ENCODE measurements around the gene MARK3. TPM values are rescaled to one million over a fixed set of nuclear protein-coding genes. Genes with fewer than 3 reads are reported as not detected.

The MARK3 gene
- total RNA-seq, 1 experiment from 2014 or later = 78.0 TPM

DNA sequence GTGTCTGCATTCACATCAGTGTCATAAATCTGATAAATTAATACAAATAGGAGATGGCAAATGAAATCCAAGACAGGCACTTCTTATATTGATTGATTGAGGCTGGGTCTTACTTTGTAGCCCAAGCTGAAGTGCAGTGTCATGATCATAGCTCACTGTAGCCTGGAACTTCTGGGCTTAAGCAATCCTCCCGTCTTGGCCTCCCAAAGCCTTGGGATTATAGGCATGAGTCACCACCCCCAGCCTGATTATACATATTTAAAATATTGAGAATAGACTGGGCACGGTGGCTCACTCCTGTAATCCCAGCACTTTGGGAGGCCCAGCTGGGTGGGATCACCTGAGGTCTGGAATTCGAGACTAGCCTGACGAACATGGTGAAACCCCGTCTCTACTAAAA, 51.3 kb downstream of the MARK3 start:
- ChIA-PET CTCF (no interaction called here), POLR2A (no interaction called here)
- H3K27me3 Mint-ChIP-seq (ENCODE audit: insufficient read depth, unreplicated experiment) = no peaks in the 10 kb centered on the region
- no TSS peak for BruUV-seq (replicated peaks)
- H3K4me3 ChIP-seq (ENCODE audit: low read depth, low read length) = no peak overlapping the region
- TF ChIP-seq, protein P1, sequence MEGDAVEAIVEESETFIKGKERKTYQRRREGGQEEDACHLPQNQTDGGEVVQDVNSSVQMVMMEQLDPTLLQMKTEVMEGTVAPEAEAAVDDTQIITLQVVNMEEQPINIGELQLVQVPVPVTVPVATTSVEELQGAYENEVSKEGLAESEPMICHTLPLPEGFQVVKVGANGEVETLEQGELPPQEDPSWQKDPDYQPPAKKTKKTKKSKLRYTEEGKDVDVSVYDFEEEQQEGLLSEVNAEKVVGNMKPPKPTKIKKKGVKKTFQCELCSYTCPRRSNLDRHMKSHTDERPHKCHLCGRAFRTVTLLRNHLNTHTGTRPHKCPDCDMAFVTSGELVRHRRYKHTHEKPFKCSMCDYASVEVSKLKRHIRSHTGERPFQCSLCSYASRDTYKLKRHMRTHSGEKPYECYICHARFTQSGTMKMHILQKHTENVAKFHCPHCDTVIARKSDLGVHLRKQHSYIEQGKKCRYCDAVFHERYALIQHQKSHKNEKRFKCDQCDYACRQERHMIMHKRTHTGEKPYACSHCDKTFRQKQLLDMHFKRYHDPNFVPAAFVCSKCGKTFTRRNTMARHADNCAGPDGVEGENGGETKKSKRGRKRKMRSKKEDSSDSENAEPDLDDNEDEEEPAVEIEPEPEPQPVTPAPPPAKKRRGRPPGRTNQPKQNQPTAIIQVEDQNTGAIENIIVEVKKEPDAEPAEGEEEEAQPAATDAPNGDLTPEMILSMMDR (IDR thresholded peaks at IDR 0.05; ENCODE audit: insufficient read depth in 1 of 2, low read depth in 1 of 2, low read length in 1 of 2, severe bottlenecking in 1 of 2, unreplicated experiment in 1 of 2) = no peak
- H3K27me3 ChIP-seq (replicated peaks; ENCODE audit: control insufficient read depth, insufficient read depth, low read length) = no peaks in the 10 kb centered on the region
- DNase-seq = no peak
- no peaks in the 10 kb centered on the region for H3K4me1 Mint-ChIP-seq (ENCODE audit: low read depth, unreplicated experiment)
- no peaks in the 10 kb centered on the region for H3K9me3 ChIP-seq
- intact Hi-C loops (cut with micrococcal nuclease; ENCODE audit: unreplicated experiment) = no loop called here
- no peaks in the 10 kb centered on the region for H3K9me3 Mint-ChIP-seq (ENCODE audit: unreplicated experiment)
- H3K4me1 ChIP-seq = no peaks in the 10 kb centered on the region
- H3K4me3 Mint-ChIP-seq (ENCODE audit: unreplicated experiment) = no peak overlapping the region
- H3K36me3 Mint-ChIP-seq (ENCODE audit: insufficient read depth, unreplicated experiment) = peaks cover 21% of the 10 kb centered on the region
- no peak overlapping the region for H3K27ac Mint-ChIP-seq (ENCODE audit: unreplicated experiment)
- H3K36me3 ChIP-seq (ENCODE audit: control insufficient read depth, insufficient read depth, low read length) = no peaks in the 10 kb centered on the region

DNA sequence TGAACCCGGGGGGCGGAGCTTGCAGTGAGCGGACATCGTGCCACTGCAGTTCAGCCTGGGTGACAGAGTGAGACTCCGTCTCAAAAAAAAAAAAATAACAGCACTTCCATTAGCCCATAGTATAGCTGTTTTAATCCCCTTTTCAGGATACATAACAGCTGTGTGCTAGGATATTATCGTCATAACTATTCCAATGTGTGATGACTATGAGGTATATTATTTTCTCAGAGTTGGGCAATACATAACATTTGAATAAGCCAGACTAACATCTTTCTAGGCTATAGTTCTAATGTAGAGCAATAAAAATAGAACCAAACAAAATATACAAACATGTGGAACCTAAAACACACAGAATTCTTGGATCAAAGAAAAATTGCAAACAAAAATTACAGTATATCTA, 57.1 kb downstream of the MARK3 start:
- H3K36me3 Mint-ChIP-seq (ENCODE audit: insufficient read depth, unreplicated experiment) = peaks cover 40% of the 10 kb centered on the region
- TF ChIP-seq, protein P1 (IDR thresholded peaks at IDR 0.05; ENCODE audit: insufficient read depth in 1 of 2, low read depth in 1 of 2, low read length in 1 of 2, severe bottlenecking in 1 of 2, unreplicated experiment in 1 of 2) = no peak
- ChIA-PET CTCF (interaction anchor here (0.6 kb wide), 1 partner anchor 9 kb away, joined by 3 read pairs; no protein-coding TSS in a partner anchor), POLR2A (no interaction called here)
- no TSS peak for BruUV-seq (replicated peaks)
- no peak overlapping the region for H3K4me3 Mint-ChIP-seq (ENCODE audit: unreplicated experiment)
- H3K4me1 ChIP-seq = peaks cover 9% of the 10 kb centered on the region
- no peaks in the 10 kb centered on the region for H3K27me3 ChIP-seq (replicated peaks; ENCODE audit: control insufficient read depth, insufficient read depth, low read length)
- H3K27ac Mint-ChIP-seq (ENCODE audit: unreplicated experiment) = no peak overlapping the region
- H3K9me3 Mint-ChIP-seq (ENCODE audit: unreplicated experiment) = no peaks in the 10 kb centered on the region
- peaks cover 24% of the 10 kb centered on the region for H3K4me1 Mint-ChIP-seq (ENCODE audit: low read depth, unreplicated experiment)
- H3K27me3 Mint-ChIP-seq (ENCODE audit: insufficient read depth, unreplicated experiment) = no peaks in the 10 kb centered on the region
- no peak for DNase-seq
- H3K36me3 ChIP-seq (ENCODE audit: control insufficient read depth, insufficient read depth, low read length) = no peaks in the 10 kb centered on the region
- H3K4me3 ChIP-seq (ENCODE audit: low read depth, low read length) = no peak overlapping the region
- intact Hi-C loops (cut with micrococcal nuclease; ENCODE audit: unreplicated experiment) = no loop called here
- H3K9me3 ChIP-seq = no peaks in the 10 kb centered on the region

DNA sequence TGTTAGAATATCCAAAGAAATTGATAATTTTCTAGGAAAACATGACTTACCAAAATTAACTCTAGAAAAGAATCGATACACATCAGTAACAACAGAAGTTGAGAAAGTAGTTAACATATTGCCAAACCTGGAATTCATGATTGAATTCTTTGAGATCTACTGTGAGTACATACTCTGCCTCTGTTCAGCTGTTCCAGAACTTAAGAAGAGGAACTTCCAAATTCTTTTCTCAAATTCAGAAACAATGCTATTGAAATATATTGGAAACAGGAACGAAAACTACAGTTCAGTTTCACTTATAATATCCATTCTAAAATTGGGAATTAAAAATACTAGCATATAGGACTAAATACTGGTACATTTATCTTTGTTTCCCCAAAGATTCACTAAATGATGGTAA, 57.9 kb downstream of the MARK3 start:
- peaks cover 37% of the 10 kb centered on the region for H3K36me3 Mint-ChIP-seq (ENCODE audit: insufficient read depth, unreplicated experiment)
- intact Hi-C loops (cut with micrococcal nuclease; ENCODE audit: unreplicated experiment) = no loop called here
- Histone ChIP-seq H3K4me1 (peaks cover 9% of the 10 kb centered on the region), H3K9me3 (no peaks in the 10 kb centered on the region), H3K36me3 (ENCODE audit: control insufficient read depth, insufficient read depth, low read length) (no peaks in the 10 kb centered on the region), H3K4me3 (ENCODE audit: low read depth, low read length) (no peak overlapping the region), H3K27me3 (replicated peaks; ENCODE audit: control insufficient read depth, insufficient read depth, low read length) (no peaks in the 10 kb centered on the region)
- DNase-seq = no peak
- H3K4me3 Mint-ChIP-seq (ENCODE audit: unreplicated experiment) = no peak overlapping the region
- no TSS peak for BruUV-seq (replicated peaks)
- peaks cover 24% of the 10 kb centered on the region for H3K4me1 Mint-ChIP-seq (ENCODE audit: low read depth, unreplicated experiment)
- TF ChIP-seq, protein P1 (IDR thresholded peaks at IDR 0.05; ENCODE audit: insufficient read depth in 1 of 2, low read depth in 1 of 2, low read length in 1 of 2, severe bottlenecking in 1 of 2, unreplicated experiment in 1 of 2) = no peak
- POLR2A ChIA-PET = no interaction called here
- CTCF ChIA-PET = no interaction called here
- H3K9me3 Mint-ChIP-seq (ENCODE audit: unreplicated experiment) = no peaks in the 10 kb centered on the region
- no peaks in the 10 kb centered on the region for H3K27me3 Mint-ChIP-seq (ENCODE audit: insufficient read depth, unreplicated experiment)
- H3K27ac Mint-ChIP-seq (ENCODE audit: unreplicated experiment) = no peak overlapping the region

Measured in Caco-2 (cell line).